Breast epithelium (tissue), 3 donors: ENCODE data around the gene DPH1.
A peak's percentile ranks its signal among the peaks of the same experiment; 100 is the strongest.

Experiments
- CTCF ChIP-seq, 3 donors: fragments of 450-650 bp; IDR thresholded peaks; one replicate each; pipeline ENCODE4 v1.5.1; 2016 to 2017; ENCODE audit warnings: antibody characterized with exemption in 3 of 3, mild to moderate bottlenecking in 3 of 3, moderate library complexity in 3 of 3
- POLR2AphosphoS5 ChIP-seq, 3 donors: sonication (generic); formaldehyde crosslinking; IDR thresholded peaks; one replicate each; pipeline ENCODE4 v1.6.1; 2017; ENCODE audit warnings: antibody characterized with exemption in 3 of 3

- TF ChIP-seq POLR2AphosphoS5 (IDR thresholded peaks at IDR 0.05) (no peak), CTCF (IDR thresholded peaks at IDR 0.05) (peak; percentile 18 to 63 (median 50))
Measured at GRCh38 chr17:2053380-2054261, 23.7 kb downstream of the DPH1 start.
